H1 (cell line): ENCODE data around the gene SGSM1. TPM values are rescaled to one million over a fixed set of nuclear protein-coding genes. Genes with fewer than 3 reads are reported as not detected.

Experiments used
- CTCF ChIA-PET: fragments of 300-600 bp; sonication (Branson Sonifier 250); formaldehyde crosslinking; loops from one replicate; lab custom pipeline; 2021; ENCODE audit not compliant: partially characterized antibody; lab: Charles Lee
- POLR2A ChIA-PET: fragments of 300-600 bp; sonication (Branson Sonifier 250); formaldehyde crosslinking; loops from one replicate; lab custom pipeline; 2021; ENCODE audit warnings: inconsistent platforms; ENCODE audit not compliant: partially characterized antibody; lab: Charles Lee
- DNase-seq, 2 experiments: peaks; one replicate each; pipeline versions ENCODE4 v3.0.0 to v3.0.0-alpha.2; 2010 to 2022; ENCODE audit warnings: low spot score in 2 of 2, low read depth in 1 of 2, mixed read lengths in 1 of 2
- FAIRE-seq: peaks from 2 replicates; lab custom pipeline; 2011; peaks lifted over from hg19 to GRCh38; lab: Jason Lieb, UNC
- H2AFZ ChIP-seq: 2 replicates; pipeline ENCODE4 v1.8.1; 2012; ENCODE audit warnings: low read length, inconsistent platforms
- H2AK5ac ChIP-seq: 2 replicates; pipeline ENCODE4 v1.6.1; 2013; ENCODE audit warnings: low read depth, low read length
- H2BK120ac ChIP-seq: replicated peaks from 2 replicates; pipeline ENCODE3; 2013; ENCODE audit warnings: low read depth, low read length, inconsistent platforms
- H2BK12ac ChIP-seq: 2 replicates; pipeline ENCODE4 v1.6.1; 2013; ENCODE audit warnings: low read depth, low read length
- H2BK15ac ChIP-seq: 2 replicates; pipeline ENCODE4 v1.6.1; 2013; ENCODE audit warnings: low read length
- H2BK20ac ChIP-seq: 2 replicates; pipeline ENCODE4 v1.6.1; 2013; ENCODE audit warnings: low read length
- H2BK5ac ChIP-seq: 2 replicates; pipeline ENCODE4 v1.6.1; 2013; ENCODE audit warnings: low read depth, low read length
- H3K14ac ChIP-seq: 2 replicates; pipeline ENCODE4 v1.6.1; 2013; ENCODE audit warnings: inconsistent platforms; ENCODE audit not compliant: insufficient read length
- H3K18ac ChIP-seq: 2 replicates; pipeline ENCODE4 v1.6.1; 2013; ENCODE audit warnings: low read length; ENCODE audit errors: extremely low read depth
- H3K23ac ChIP-seq: 2 replicates; pipeline ENCODE4 v1.6.1; 2013; ENCODE audit warnings: inconsistent platforms; ENCODE audit not compliant: insufficient read length
- H3K23me2 ChIP-seq: 2 replicates; pipeline ENCODE4 v1.6.1; 2013; ENCODE audit warnings: low read depth, low read length
- H3K27ac ChIP-seq: 2 replicates; pipeline ENCODE4 v1.6.1; 2011; ENCODE audit warnings: low read depth, low read length, inconsistent platforms
- H3K27me3 ChIP-seq, 4 experiments: replicated peaks in 1 of 4; 1 replicate in 1 of 4; 2 replicates in 3 of 4; pipeline versions ENCODE4 v1.6.1 to v1.8.1; 2011 to 2013; ENCODE audit warnings: low read length in 3 of 4, mild to moderate bottlenecking in 3 of 4, inconsistent platforms in 2 of 4, mixed read lengths in 2 of 4, moderate library complexity in 1 of 4; ENCODE audit not compliant: control insufficient read depth in 3 of 4, insufficient read depth in 3 of 4; ENCODE audit errors: extremely low read depth in 1 of 4
- H3K36me3 ChIP-seq, 4 experiments: 2 replicates each; pipeline versions ENCODE4 v1.6.1 to v1.8.1; 2011 to 2013; ENCODE audit warnings: mild to moderate bottlenecking in 4 of 4, low read length in 3 of 4, moderate library complexity in 2 of 4, control low read depth in 1 of 4, inconsistent platforms in 1 of 4; ENCODE audit not compliant: insufficient read depth in 4 of 4, control insufficient read depth in 2 of 4
- H3K4ac ChIP-seq: replicated peaks from 2 replicates; pipeline ENCODE3; 2013; ENCODE audit warnings: low read length, low read depth, mixed read lengths, inconsistent platforms; ENCODE audit not compliant: insufficient read length
- H3K4me1 ChIP-seq, 4 experiments: replicated peaks in 1 of 4; 1 replicate in 1 of 4; 2 replicates in 3 of 4; pipeline versions ENCODE4 v1.6.1 to v1.8.1; 2011 to 2013; ENCODE audit warnings: low read length in 3 of 4, inconsistent platforms in 2 of 4, mixed read lengths in 1 of 4; ENCODE audit not compliant: insufficient read depth in 4 of 4, control insufficient read depth in 3 of 4
- H3K4me2 ChIP-seq, 2 experiments: 2 replicates each; pipeline versions ENCODE4 v1.6.1 to v1.8.1; 2011 to 2013; ENCODE audit warnings: low read depth in 2 of 2, low read length in 2 of 2, control low read depth in 1 of 2, inconsistent platforms in 1 of 2, mild to moderate bottlenecking in 1 of 2; ENCODE audit not compliant: insufficient read depth in 1 of 2
- H3K4me3 ChIP-seq, 4 experiments: fragments of 200-600, 300-600 bp in 1 of 4; sonication (generic), shearing (Covaris generic), sonication (Bioruptor Twin) in 1 of 4; 2 replicates each; pipeline versions ENCODE4 v1.5.1 to v1.8.1; 2011 to 2016; ENCODE audit warnings: low read length in 4 of 4, low read depth in 3 of 4, control low read depth in 2 of 4, inconsistent platforms in 2 of 4, mild to moderate bottlenecking in 2 of 4, mixed read lengths in 1 of 4, moderate library complexity in 1 of 4; ENCODE audit not compliant: insufficient read depth in 2 of 4; ENCODE audit errors: extremely low read depth in 1 of 4
- H3K56ac ChIP-seq: replicated peaks from 2 replicates; pipeline ENCODE3; 2013; ENCODE audit warnings: low read depth, mild to moderate bottlenecking, mixed read lengths, low read length, inconsistent platforms; ENCODE audit not compliant: insufficient read length
- H3K79me1 ChIP-seq: 2 replicates; pipeline ENCODE4 v1.6.1; 2013; ENCODE audit warnings: low read depth, low read length, control low read depth
- H3K79me2 ChIP-seq, 2 experiments: 2 replicates each; pipeline versions ENCODE4 v1.6.1 to v1.8.1; 2012 to 2013; ENCODE audit warnings: low read length in 2 of 2, mild to moderate bottlenecking in 2 of 2, inconsistent platforms in 1 of 2; ENCODE audit not compliant: insufficient read depth in 2 of 2, control insufficient read depth in 1 of 2
- H3K9ac ChIP-seq, 4 experiments: replicated peaks in 1 of 4; 1 replicate in 1 of 4; 2 replicates in 3 of 4; pipeline versions ENCODE4 v1.6.1 to v1.8.1; 2011 to 2013; ENCODE audit warnings: low read depth in 3 of 4, low read length in 3 of 4, control low read depth in 2 of 4, mild to moderate bottlenecking in 2 of 4, moderate library complexity in 2 of 4, inconsistent platforms in 1 of 4; ENCODE audit errors: extremely low read depth in 1 of 4
- H3K9me3 ChIP-seq, 2 experiments: 2 replicates each; pipeline versions ENCODE4 v1.6.1 to v1.8.1; 2012 to 2013; ENCODE audit warnings: mild to moderate bottlenecking in 2 of 2, moderate library complexity in 2 of 2, control low read depth in 1 of 2, inconsistent platforms in 1 of 2, low read depth in 1 of 2, low read length in 1 of 2, mixed read lengths in 1 of 2; ENCODE audit not compliant: insufficient read depth in 2 of 2
- H4K20me1 ChIP-seq, 2 experiments: replicated peaks in 1 of 2; 2 replicates each; pipeline versions ENCODE3 to v1.8.1; 2011 to 2013; ENCODE audit warnings: inconsistent platforms in 2 of 2, low read length in 2 of 2, mild to moderate bottlenecking in 1 of 2; ENCODE audit not compliant: insufficient read depth in 2 of 2, control insufficient read depth in 1 of 2
- H4K5ac ChIP-seq: 2 replicates; pipeline ENCODE4 v1.6.1; 2013; ENCODE audit warnings: low read length, low read depth, mixed read lengths, inconsistent platforms; ENCODE audit not compliant: insufficient read length
- H4K8ac ChIP-seq: 2 replicates; pipeline ENCODE4 v1.8.0; 2013; ENCODE audit warnings: mild to moderate bottlenecking, moderate library complexity, low read length, inconsistent platforms; ENCODE audit not compliant: insufficient read depth; ENCODE audit errors: extremely low read depth
- H4K91ac ChIP-seq: replicated peaks from 2 replicates; pipeline ENCODE3; 2013; ENCODE audit warnings: low read length, mixed read lengths, inconsistent platforms; ENCODE audit not compliant: insufficient read length
- CBX5 ChIP-seq: fragments of 300-800, 300-1000 bp; sonication (generic); IDR thresholded peaks from 2 replicates; pipeline ENCODE4 v1.7.1; 2016; ENCODE audit warnings: antibody characterized with exemption, low read length, low read depth
- CHD2 ChIP-seq: IDR thresholded peaks from 2 replicates; pipeline ENCODE4 v1.6.1; 2012; ENCODE audit warnings: low read length, improper control_type of control experiment
- CTCF ChIP-seq, 3 experiments: IDR thresholded peaks; 1 replicate in 2 of 3; 2 replicates in 1 of 3; pipeline versions ENCODE4 v1.5.1 to v1.6.1; 2011; ENCODE audit warnings: low read length in 3 of 3, mild to moderate bottlenecking in 3 of 3, inconsistent platforms in 2 of 3, low read depth in 1 of 3, moderate library complexity in 1 of 3; ENCODE audit not compliant: insufficient read depth in 1 of 3; ENCODE audit errors: control extremely low read depth in 1 of 3
- JUN ChIP-seq: IDR thresholded peaks from 2 replicates; pipeline ENCODE4 v1.6.1; 2011; ENCODE audit warnings: low read depth, mild to moderate bottlenecking, improper control_type of control experiment, low read length
- MAX ChIP-seq: IDR thresholded peaks from 2 replicates; pipeline ENCODE4 v1.6.1; 2012; ENCODE audit warnings: inconsistent platforms
- PHF8 ChIP-seq: fragments of 200-600 bp; sonication (generic); conservative IDR thresholded peaks from 2 replicates; pipeline ENCODE4 v1.7.1; 2012; ENCODE audit warnings: low read depth, mild to moderate bottlenecking, inconsistent platforms, low read length, moderate library complexity
- RXRA ChIP-seq: IDR thresholded peaks from 2 replicates; pipeline ENCODE4 v1.6.1; 2011; ENCODE audit warnings: low read depth, mild to moderate bottlenecking, low read length, moderate library complexity; ENCODE audit not compliant: insufficient read depth
- SP1 ChIP-seq: IDR thresholded peaks from 2 replicates; pipeline ENCODE4 v1.6.1; 2011; ENCODE audit warnings: low read depth, low read length
- TEAD4 ChIP-seq: IDR thresholded peaks from 2 replicates; pipeline ENCODE4 v1.6.1; 2012; ENCODE audit warnings: low read depth, low read length, inconsistent platforms, mixed read lengths
- ZNF274 ChIP-seq: IDR thresholded peaks from 2 replicates; pipeline ENCODE4 v1.7.0; 2012; ENCODE audit warnings: low read length, borderline replicate concordance; ENCODE audit errors: extremely low read depth
- WGBS, 2 experiments: shearing (Covaris generic) in 1 of 2; methylation state at CpG; one replicate each; pipeline versions ENCODE4 v1.1.6 to v1.1.7; 2013 to 2015; ENCODE audit warnings: low lambda C conversion rate in 2 of 2, mixed read lengths in 2 of 2, inconsistent platforms in 1 of 2, low coverage in 1 of 2, missing lambda C conversion rate in 1 of 2; ENCODE audit not compliant: insufficient replicate concordance in 2 of 2, insufficient coverage in 1 of 2, insufficient read length in 1 of 2; ENCODE audit errors: extremely low coverage in 1 of 2, missing lambda C conversion rate in 1 of 2; 5-methylcytosine and 5-hydroxymethylcytosine counted together
- polyA plus RNA-seq, 7 experiments: library from polyadenylated mRNA; depleted of rRNA in 3 of 7; stranded (reverse) in 5 of 7; unstranded in 2 of 7; fragments of >200 nt in 5 of 7; fragments of 200-250 nt in 2 of 7; gene quantifications; 1 replicate in 5 of 7; 2 replicates in 1 of 7; 4 replicates in 1 of 7; pipeline versions ENCODE4 v1.2.1 to v1.2.3, GENCODE V29; 2011 to 2013; ENCODE audit warnings: missing spikeins in 2 of 7, mixed read lengths in 2 of 7
- total RNA-seq: library from RNA; stranded (reverse); fragmentation: NEBNext Ultra II Directional; extraction: Animal tissue kit (Norgen Biotek cat#: 25700); gene quantifications from 2 replicates; pipeline ENCODE4 v1.2.1, GENCODE V29; 2021

The SGSM1 gene
- total and polyA plus RNA-seq, 2 of the 8 experiments (the other 6 are each of a cell fraction or from before 2014, with no cell fraction given) = 2.8 to 5.2 TPM

- POLR2A ChIA-PET = interaction anchor here (0.9 to 1.1 kb wide), 2 partner anchors 8 to 37 kb away, joined by 3 read pairs; no protein-coding TSS in a partner anchor
- Histone ChIP-seq H3K23ac (no peak overlapping the region), H2BK20ac (no peak overlapping the region), H3K4me1 (peaks cover 3 to 22% (median 15%) of the 10 kb centered on the region in 4 experiments), H4K5ac (no peak overlapping the region), H3K56ac (no peak overlapping the region), H3K79me2 (peaks cover 0 to 14% of the 10 kb centered on the region in 2 experiments; a peak in 2 of 4 replicates), H3K14ac (no peak overlapping the region), H2AK5ac (no peak overlapping the region), H3K9me3 (no peaks in the 10 kb centered on the region), H2BK5ac (peak overlapping the region; percentile 63; the same call in 1 of the 2 replicates), H4K20me1 (peaks cover 0 to 2% of the 10 kb centered on the region in 2 experiments), H4K91ac (no peak overlapping the region), H3K4ac (no peak overlapping the region)
- CTCF ChIA-PET = interaction anchor here (0.6 to 1.4 kb wide), 5 partner anchors 17 to 599 kb away, joined by 3 to 5 read pairs (median 4); no protein-coding TSS in a partner anchor
- WGBS, 2 experiments = 68% methylated on average over 11 of the region's 11 CpGs; no CpG with 5 or more reads in 1 of the 2 experiments
- TF ChIP-seq PHF8 (no peak), MAX (no peak), CTCF (IDR thresholded peaks at IDR 0.05; ENCODE audit: control extremely low read depth in 1 of 3, insufficient read depth in 1 of 3, low read depth in 1 of 3, low read length in 3 of 3) (no peak), ZNF274 (no peak), CBX5 (no peak), CHD2 (no peak), JUN (no peak), RXRA (no peak), TEAD4 (no peak), SP1 (no peak)
- TF ChIP-seq, all 59 proteins: peak for 0
- Histone ChIP-seq H3K18ac (peak overlapping the region; percentile 11; the same call in 1 of the 2 replicates), H3K23me2 (no peaks in the 10 kb centered on the region), H3K9ac (no peak overlapping the region; a peak in 1 of 7 replicates), H2BK12ac (peak overlapping the region; percentile 52; the same call in 1 of the 2 replicates), H3K79me1 (peaks cover 7% of the 10 kb centered on the region; the same call in 1 of the 2 replicates), H2BK120ac (no peak overlapping the region), H3K4me2 (peak overlapping the region; percentile 15 to 40; a peak in 1 of 4 replicates), H3K36me3 (no peaks in the 10 kb centered on the region), H4K8ac (peak overlapping the region; percentile 82; the same call in 1 of the 2 replicates), H3K4me3 (no peak overlapping the region), H2BK15ac (peak overlapping the region; percentile 50; the same call in 1 of the 2 replicates), H3K27ac (peak overlapping the region; percentile 17; the same call in 1 of the 2 replicates), H2AFZ (no peak overlapping the region), H3K27me3 (no peaks in the 10 kb centered on the region)
- DNase-seq = no peak
- no peak for FAIRE-seq
Observed at GRCh38 chr22:24975813-24976341, 169.9 kb downstream of the SGSM1 start.
